Thyroid gland (tissue), 4 donors: Measurements from ENCODE around the gene DNM3.

Source experiments
- POLR2A ChIP-seq, 2 donors: fragments of 450-650 bp; IDR thresholded peaks; one replicate each; pipeline ENCODE4 v1.6.1; 2017; ENCODE audit warnings: antibody characterized with exemption in 2 of 2, mild to moderate bottlenecking in 2 of 2, moderate library complexity in 1 of 2
- TF ChIP-seq, protein P1 (sequence below), 6 experiments: fragments of 200-600 bp in 3 of 6; fragments of 450-650 bp in 3 of 6; sonication (generic) in 3 of 6; IDR thresholded peaks; one replicate each; pipeline ENCODE4 v1.5.1; 2016 to 2019; ENCODE audit warnings: antibody characterized with exemption in 6 of 6, mild to moderate bottlenecking in 2 of 6, inconsistent platforms in 1 of 6, moderate library complexity in 1 of 6

DNA sequence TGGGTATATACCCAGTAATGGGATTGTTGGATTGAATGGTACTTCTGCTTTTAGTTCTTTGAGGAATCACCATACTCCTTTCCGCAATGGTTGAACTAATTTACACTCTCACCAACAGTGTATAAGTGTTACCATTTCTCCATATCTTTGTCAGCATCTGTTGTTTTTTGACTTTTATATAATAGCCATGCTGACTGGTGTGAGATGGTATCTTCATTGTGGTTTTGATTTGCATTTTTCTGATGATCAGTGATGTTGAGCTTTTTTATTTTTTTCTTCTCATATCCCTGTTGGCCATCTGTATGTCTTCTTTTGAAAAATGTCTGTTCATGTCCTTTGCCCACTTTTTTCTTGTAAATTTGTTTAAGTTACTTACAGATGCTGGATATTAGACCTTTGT lies 14.1 kb downstream of the DNM3 start:
- TF ChIP-seq, protein P1, sequence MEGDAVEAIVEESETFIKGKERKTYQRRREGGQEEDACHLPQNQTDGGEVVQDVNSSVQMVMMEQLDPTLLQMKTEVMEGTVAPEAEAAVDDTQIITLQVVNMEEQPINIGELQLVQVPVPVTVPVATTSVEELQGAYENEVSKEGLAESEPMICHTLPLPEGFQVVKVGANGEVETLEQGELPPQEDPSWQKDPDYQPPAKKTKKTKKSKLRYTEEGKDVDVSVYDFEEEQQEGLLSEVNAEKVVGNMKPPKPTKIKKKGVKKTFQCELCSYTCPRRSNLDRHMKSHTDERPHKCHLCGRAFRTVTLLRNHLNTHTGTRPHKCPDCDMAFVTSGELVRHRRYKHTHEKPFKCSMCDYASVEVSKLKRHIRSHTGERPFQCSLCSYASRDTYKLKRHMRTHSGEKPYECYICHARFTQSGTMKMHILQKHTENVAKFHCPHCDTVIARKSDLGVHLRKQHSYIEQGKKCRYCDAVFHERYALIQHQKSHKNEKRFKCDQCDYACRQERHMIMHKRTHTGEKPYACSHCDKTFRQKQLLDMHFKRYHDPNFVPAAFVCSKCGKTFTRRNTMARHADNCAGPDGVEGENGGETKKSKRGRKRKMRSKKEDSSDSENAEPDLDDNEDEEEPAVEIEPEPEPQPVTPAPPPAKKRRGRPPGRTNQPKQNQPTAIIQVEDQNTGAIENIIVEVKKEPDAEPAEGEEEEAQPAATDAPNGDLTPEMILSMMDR (IDR thresholded peaks at IDR 0.05), result no peak
- no peak for TF ChIP-seq POLR2A (IDR thresholded peaks at IDR 0.05)
